Smooth muscle cell (in vitro differentiated cells): Measurements from ENCODE around the gene LBR. TPM values are rescaled to one million over a fixed set of nuclear protein-coding genes. Genes with fewer than 3 reads are reported as not detected.

Experiments
- DNase-seq: peaks from one replicate; lab custom pipeline; 2025; ENCODE audit not compliant: unreplicated experiment; lab: John Stamatoyannopoulos, UW
- H2AFZ ChIP-seq: fragments of 200-600 bp; sonication (generic); 2 replicates; pipeline ENCODE4 v1.6.0; 2016; ENCODE audit warnings: antibody characterized with exemption, low read depth, mild to moderate bottlenecking
- H3F3A ChIP-seq: fragments of 200-600 bp; sonication (generic); 2 replicates; pipeline ENCODE4 v1.6.0; 2017; ENCODE audit warnings: antibody characterized with exemption, low read depth
- H3K27ac ChIP-seq: fragments of 200-600 bp; sonication (generic); 2 replicates; pipeline ENCODE4 v1.5.1; 2016; ENCODE audit warnings: low read depth, mild to moderate bottlenecking
- H3K27me3 ChIP-seq: fragments of 200-600 bp; sonication (generic); 2 replicates; pipeline ENCODE4 v1.6.1; 2016; ENCODE audit warnings: low read depth, mild to moderate bottlenecking
- H3K36me3 ChIP-seq: fragments of 200-600 bp; sonication (generic); 2 replicates; pipeline ENCODE4 v1.5.1; 2016; ENCODE audit warnings: low read depth
- H3K4me1 ChIP-seq: fragments of 200-600 bp; sonication (generic); 2 replicates; pipeline ENCODE4 v1.5.1; 2016; ENCODE audit warnings: low read depth
- H3K4me2 ChIP-seq: fragments of 200-600 bp; sonication (generic); 2 replicates; pipeline ENCODE4 v1.6.0; 2016; ENCODE audit warnings: mild to moderate bottlenecking
- H3K4me3 ChIP-seq: fragments of 200-600 bp; sonication (generic); 2 replicates; pipeline ENCODE4 v1.5.1; 2016; ENCODE audit warnings: mild to moderate bottlenecking
- H3K79me2 ChIP-seq: fragments of 200-600 bp; sonication (generic); 2 replicates; pipeline ENCODE4 v1.6.0; 2016; ENCODE audit warnings: low read depth, mild to moderate bottlenecking
- H3K9ac ChIP-seq: fragments of 200-600 bp; sonication (generic); 2 replicates; pipeline ENCODE4 v1.6.0; 2016; ENCODE audit warnings: low read depth
- H3K9me3 ChIP-seq: fragments of 200-600 bp; sonication (generic); replicated peaks from 2 replicates; pipeline ENCODE4 v1.5.1; 2016; ENCODE audit warnings: low read depth
- H4K20me1 ChIP-seq: fragments of 200-600 bp; sonication (generic); 2 replicates; pipeline ENCODE4 v1.6.0; 2016; ENCODE audit warnings: low read depth
- CTCF ChIP-seq: fragments of 200-600 bp; sonication (generic); IDR thresholded peaks from 2 replicates; pipeline ENCODE4 v1.5.1; 2017; ENCODE audit warnings: borderline replicate concordance, mild to moderate bottlenecking, antibody characterized with exemption; ENCODE audit not compliant: insufficient read depth, poor library complexity, severe bottlenecking
- WGBS: methylation state at CpG from one replicate; pipeline ENCODE4 v1.1.7; 2016; ENCODE audit warnings: low lambda C conversion rate; 5-methylcytosine and 5-hydroxymethylcytosine counted together
- polyA plus RNA-seq: library from polyadenylated mRNA; unstranded; fragments of >200 nt; fragmentation: Nextera tagmentation; extraction: Ambion mirVana; gene quantifications from 2 replicates; pipeline ENCODE4 v1.2.1, GENCODE V29; 2016
- total RNA-seq: library from RNA; depleted of rRNA; stranded (reverse); fragments of >200 nt; gene quantifications from 2 replicates; pipeline ENCODE4 v1.2.3, GENCODE V29; 2014

Gene LBR
- total and polyA plus RNA-seq, 2 experiments from 2014 or later = 24.8 to 33.4 TPM

- no peak overlapping the region for H3K4me3 ChIP-seq
- H3K79me2 ChIP-seq = peaks cover 22% of the 10 kb centered on the region
- peaks cover 18% of the 10 kb centered on the region for H3K4me1 ChIP-seq
- H3K36me3 ChIP-seq = no peaks in the 10 kb centered on the region
- WGBS = 85% methylated on average over 7 of the region's 7 CpGs
- no peak overlapping the region for H3K4me2 ChIP-seq
- H3K9ac ChIP-seq = no peak overlapping the region
- no peaks in the 10 kb centered on the region for H3K9me3 ChIP-seq
- no peak for TF ChIP-seq CTCF
- no peak overlapping the region for H2AFZ ChIP-seq
- H3K27ac ChIP-seq = no peak overlapping the region
- no peaks in the 10 kb centered on the region for H3K27me3 ChIP-seq
- H3F3A ChIP-seq = peaks cover 5% of the 10 kb centered on the region
- H4K20me1 ChIP-seq = peaks cover 21% of the 10 kb centered on the region
- DNase-seq = no peak
Measured at GRCh38 chr1:225430301-225430700, 2.5 kb upstream of the LBR start.

GRCh38 chr1:225428881-225429455 lies 1.1 kb upstream of the LBR start:
- Histone ChIP-seq H4K20me1 (peaks cover 34% of the 10 kb centered on the region), H3F3A (peaks cover 5% of the 10 kb centered on the region), H3K4me3 (peak overlapping the region; percentile 96), H3K27ac (no peak overlapping the region), H3K27me3 (no peaks in the 10 kb centered on the region), H3K4me1 (peaks cover 32% of the 10 kb centered on the region), H3K79me2 (peaks cover 35% of the 10 kb centered on the region), H3K4me2 (peak overlapping the region; percentile 99), H2AFZ (peak overlapping the region; percentile 98), H3K9me3 (no peaks in the 10 kb centered on the region), H3K36me3 (no peaks in the 10 kb centered on the region), H3K9ac (peak overlapping the region; percentile 42)
- no peak for TF ChIP-seq CTCF
- no peak for DNase-seq
- WGBS = 23% methylated on average over 7 of the region's 7 CpGs

GRCh38 chr1:225428068-225428880 lies 436 bp upstream of the LBR start:
- Histone ChIP-seq H3K4me1 (peaks cover 32% of the 10 kb centered on the region), H3K4me2 (peak overlapping the region; percentile 99), H4K20me1 (peaks cover 41% of the 10 kb centered on the region), H3K27ac (peak overlapping the region; percentile 29), H3K27me3 (no peaks in the 10 kb centered on the region), H3F3A (peaks cover 5% of the 10 kb centered on the region), H3K36me3 (no peaks in the 10 kb centered on the region), H3K9ac (peak overlapping the region; percentile 42), H2AFZ (peak overlapping the region; percentile 98), H3K79me2 (peaks cover 42% of the 10 kb centered on the region), H3K4me3 (peak overlapping the region; percentile 96), H3K9me3 (no peaks in the 10 kb centered on the region)
- no peak for TF ChIP-seq CTCF
- whole genome bisulfite sequencing = under 1% methylated on average over 46 of the region's 81 CpGs
- peak; percentile 64 for DNase-seq
